ENCODE measurements around the gene CIBAR2.

GRCh38 chr16:85145734-85146531 is 33.7 kb upstream of the CIBAR2 start:
- TF ChIP-seq POLR2A (IDR thresholded peaks at IDR 0.05; ENCODE audit: low read length) (no peak), GATA1 (IDR thresholded peaks at IDR 0.05; ENCODE audit: low read depth, low read length) (no peak)

Measured in erythroblast (primary cell).